SIG-M5 treated with dmso at 0.1 percent for 504 hours (cell line): Measurements from ENCODE around the gene TMEM196.
A peak's percentile ranks its signal among the peaks of the same experiment; 100 is the strongest.

Experiments used
- DNase-seq: peaks from one replicate; lab custom pipeline; 2025; ENCODE audit not compliant: unreplicated experiment; lab: John Stamatoyannopoulos, UW

The TMEM196 gene

DNA sequence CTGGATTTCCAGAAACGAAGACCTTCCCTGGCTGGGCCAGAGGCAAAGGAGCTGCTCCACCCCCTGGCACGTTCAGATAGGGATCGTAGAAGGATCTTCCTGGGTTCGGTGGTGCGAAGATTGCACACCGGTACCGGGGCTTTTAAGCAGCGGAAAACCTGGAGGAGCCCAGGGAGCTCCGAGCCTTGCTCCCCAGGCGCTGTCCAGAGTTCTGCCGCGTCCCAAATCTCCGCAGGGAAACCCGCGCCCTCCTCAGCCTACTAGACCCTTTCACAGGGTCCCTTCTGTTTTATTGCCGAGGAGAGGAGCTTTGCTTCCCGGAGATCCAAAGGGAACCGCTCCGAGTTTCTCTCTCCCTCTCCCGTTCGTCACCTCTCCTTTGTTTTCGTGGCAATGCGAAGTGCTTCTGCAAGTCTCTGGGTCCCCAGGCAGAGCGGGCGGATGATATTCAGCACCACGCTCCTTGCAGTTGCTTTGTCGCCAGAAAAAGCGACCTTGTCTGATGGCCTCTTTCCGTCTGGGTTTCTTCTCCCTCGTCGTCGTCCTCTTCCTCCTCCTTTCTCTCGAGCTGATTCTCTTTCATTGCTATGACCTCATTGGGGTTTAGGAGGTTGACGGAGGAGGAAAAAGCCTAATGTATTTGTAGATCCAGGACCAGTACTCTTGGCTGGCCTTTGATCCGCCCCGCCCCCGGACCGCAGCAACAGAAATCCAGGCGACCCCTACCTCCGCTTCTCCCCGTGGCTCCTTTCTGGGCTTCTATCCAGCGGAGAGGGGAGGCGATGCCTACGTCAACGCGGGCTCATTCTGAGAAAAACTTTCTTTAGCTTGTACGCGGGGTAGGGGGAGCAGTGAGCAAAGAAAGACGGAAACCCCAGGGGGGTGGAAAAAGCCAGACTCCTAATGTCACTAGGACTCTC is at the start of gene TMEM196:
Gene TMEM196 (minus strand): TSS at position 777 of the 920 bp plus-strand sequence. CDS start 921 bp downstream, outside the sequence.
- DNase-seq: no peak

DNA sequence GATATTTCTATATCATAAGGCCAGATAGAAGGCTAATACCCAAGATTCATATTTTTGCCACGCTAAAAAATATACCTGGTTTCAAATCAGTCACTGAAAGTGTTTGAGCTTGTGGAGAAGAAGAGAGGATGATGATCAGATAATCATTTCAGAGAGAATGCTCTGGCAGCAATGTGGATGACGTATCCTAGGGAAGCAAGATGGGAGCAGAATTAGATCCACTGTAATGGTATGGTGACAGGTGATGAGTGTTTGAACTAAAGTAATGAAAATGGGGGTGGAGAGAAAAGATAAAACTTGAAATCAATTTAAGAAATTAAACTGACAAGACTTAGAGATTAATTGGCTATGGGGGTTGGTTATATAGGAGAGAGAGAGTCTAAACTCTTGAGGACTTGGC is 42.7 kb upstream of the TMEM196 start:
- no peak for DNase-seq

DNA sequence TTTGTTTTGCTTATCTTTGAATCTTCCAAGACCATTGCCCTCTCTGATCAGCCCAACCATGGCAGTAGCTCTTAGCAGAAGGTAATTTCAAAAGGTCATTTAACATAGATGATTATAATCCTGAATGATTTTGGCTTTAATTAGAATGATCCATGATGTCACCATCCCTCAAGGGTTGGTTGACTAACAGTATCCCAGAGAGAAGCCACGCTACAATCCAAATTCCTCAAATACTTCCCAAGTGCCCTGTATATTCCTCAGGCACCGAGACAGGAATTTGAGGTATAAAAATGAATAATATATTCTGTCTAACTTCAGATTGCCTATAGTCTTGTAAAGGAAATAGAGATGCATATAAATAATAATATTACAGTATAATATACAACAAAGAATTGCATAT is 42.1 kb upstream of the TMEM196 start:
- DNase-seq: no peak

DNA sequence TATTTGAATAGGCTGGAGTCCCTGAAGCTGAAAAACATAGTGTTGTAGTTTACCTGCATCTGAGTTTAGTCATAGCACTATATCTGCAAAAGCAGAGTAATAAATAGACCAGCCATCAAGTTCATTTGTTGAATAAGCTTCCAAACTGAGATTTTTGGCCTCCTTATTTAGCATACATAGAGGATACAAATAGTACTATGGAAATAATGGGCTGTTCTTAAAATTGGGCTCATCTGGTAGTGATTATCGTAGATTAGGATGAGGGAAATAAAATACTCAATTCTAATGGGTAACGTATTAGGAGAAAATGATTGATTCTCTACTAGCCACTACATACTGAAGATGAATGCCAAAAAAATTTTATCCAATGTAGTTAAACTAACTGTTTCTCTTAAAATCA is 41.4 kb upstream of the TMEM196 start:
- no peak for DNase-seq

DNA sequence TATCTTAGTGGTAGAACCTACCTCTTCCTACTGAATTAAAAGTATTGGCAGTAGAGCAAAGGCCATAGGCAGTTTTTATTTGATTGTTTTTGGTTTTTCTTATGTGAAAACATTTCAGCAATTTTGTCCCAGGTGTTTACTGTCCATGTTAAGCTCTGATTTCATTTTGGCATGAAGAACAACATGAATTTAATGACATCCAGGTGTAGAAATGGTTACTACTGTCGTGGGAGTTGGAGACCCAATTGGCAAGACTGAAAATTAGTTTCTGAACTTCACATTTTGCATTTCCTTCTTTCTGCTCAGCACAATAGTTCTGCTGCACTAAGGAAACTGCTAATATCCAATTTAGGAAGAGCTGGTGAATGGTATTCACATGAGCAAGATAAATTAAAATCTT is 38.0 kb upstream of the TMEM196 start:
- no peak for DNase-seq

DNA sequence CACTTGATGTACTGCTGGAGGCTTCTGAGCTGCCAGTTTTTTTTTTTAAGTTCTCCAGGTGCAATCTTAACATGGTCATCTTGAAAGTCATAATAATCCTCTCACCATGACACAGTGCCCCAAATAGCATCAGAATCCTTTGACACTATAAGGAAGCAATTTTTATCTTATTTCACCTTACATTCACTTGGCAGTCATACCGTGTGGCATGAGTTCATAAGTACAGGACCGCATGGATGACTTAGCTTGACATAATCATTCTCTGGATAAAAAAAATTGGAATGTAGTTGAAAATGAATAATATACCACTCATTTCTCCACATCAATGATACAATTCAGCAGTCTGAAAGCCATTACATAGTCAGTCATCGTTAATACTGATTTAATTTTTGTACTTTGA is 25.6 kb upstream of the TMEM196 start:
- DNase-seq: no peak

DNA sequence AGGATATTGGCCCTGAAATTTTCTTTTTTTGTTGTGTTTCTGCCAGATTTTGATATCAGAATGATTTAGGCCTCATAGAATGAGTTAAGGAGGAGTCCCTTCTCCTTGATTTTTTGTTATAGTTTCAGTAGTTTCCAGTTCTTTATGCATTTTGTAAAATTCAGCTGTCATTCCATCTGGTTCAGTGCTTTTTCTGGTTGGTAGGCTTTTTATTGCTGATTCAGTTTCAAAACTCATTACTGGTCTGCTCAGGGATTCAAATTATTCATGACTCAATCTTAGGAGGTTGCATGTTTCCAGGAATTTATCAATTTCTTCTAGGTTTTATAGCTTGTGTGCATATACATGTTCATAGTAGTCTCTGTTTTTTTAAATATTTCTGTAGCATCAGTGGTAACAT is 10.1 kb upstream of the TMEM196 start:
- DNase-seq: no peak

DNA sequence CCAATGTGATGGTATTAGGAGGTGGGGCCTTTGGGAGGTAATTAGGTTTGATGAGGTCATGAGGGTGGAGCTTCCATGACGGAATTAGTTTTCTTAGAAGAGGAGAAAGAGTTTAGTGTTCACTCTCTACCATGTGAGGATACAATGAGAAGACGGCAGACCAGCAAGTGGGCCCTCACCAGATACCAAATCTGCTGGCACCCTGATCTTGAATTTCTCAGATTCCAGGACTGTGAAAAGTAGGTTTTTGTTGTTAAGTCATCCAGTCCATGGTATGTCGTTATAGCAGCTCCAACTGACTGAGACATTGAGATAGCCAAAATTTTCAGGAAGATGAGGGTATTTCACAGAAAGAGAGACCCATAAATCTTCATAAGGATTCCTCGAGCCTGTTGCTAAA is 3.6 kb upstream of the TMEM196 start:
- no peak for DNase-seq

DNA sequence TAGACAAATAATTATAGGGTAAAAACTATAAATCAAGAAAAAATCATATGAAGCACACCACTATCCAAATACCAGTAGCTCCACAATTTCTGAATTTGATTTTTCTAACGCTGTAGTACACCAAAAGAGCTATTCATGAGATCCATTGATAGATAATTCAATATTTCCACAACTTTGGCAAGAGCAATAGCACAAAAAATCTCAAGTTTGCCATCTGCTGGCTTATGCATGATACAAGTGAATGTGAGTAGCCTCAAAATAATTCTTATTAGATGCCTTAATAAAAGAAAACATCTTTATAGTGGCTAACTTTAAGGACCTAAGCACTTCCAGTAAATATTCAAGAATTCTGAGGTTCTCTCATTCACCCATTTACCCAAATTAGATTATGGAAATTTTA is 2.2 kb upstream of the TMEM196 start:
- peak; percentile 1 for DNase-seq

DNA sequence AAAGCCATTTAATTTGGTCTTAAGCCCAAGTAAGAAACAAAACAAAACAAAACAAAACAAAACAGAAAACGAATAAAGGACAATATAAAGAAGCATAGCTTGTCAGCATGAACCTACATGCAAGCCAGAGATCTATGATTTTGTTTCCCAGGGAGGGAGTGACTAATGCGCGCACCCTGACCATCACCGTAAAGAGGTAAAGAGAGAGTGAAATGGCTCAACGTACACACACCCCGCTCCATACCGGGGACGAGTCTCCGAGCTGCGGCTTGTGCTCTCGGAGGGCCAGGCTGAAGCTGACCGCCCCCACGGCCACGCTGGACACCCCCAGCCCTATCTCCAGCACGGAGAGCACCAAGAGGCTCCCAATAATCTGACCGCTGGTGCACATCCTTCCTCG is 1.1 kb downstream of the TMEM196 start:
- DNase-seq: no peak

DNA sequence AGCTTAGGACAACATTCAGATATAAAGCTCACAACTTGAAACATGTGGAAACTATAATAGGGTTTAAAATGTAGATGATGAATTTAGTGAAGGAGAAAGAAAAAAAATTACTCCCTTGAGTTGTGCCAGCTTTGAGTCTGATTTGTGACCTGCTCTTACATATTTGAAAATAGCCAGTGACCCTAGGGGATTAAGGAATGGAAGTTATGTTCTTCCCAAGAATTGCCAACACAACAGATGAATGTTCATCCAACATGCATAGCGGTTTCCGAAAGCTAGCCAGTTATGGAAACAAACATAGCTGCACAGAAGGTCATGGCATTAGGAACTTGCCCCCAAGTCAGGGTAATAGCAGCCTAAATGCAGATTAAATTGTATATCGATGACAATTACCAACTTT is 10.8 kb downstream of the TMEM196 start:
- DNase-seq: no peak

DNA sequence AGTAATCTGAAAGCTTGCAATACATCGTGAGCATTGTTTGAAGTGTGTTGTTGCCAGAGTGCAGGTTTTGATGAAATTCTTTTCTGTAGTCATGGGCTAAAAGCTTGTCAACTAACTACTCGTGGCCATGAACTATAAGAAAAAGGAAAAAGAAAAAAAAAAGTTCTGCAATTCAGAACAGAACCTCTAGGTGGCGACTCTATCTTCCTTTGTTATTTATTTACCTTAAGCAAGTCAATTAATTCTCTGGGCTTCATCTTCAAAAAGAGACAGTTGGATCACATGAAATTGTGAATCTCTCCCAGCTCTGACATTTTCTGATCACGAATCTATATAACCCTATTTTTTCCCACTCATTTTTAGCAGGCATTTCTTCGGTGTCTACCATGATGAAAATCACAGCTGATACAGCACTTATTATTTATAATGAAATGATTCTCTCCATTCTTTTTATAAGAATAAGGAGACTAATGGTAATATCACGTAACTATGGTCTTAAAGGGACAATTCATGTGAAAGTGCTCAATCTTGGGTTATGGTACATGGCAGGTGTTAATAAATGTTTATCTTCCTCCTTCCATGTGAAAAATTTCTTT is 18.8 kb downstream of the TMEM196 start:
- peak; percentile 28 for DNase-seq

DNA sequence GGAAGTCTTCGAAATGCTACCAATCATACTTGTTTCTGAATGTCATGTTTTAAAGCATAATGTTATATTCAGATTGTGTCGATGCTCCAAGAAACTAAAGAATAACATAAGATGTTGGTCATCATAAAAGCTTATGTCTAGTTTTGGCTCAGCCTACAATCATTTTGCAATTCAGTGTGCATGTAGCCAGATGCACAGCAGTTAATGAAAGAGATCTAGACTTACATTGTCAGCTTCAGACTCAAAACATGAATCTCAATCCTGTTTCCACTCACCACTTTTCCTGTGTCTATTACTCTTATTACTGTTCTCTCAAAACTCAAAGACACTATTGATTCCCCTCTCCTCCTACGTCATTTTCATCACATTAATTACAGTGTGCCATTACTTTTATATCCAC is 21.4 kb downstream of the TMEM196 start:
- DNase-seq: no peak

DNA sequence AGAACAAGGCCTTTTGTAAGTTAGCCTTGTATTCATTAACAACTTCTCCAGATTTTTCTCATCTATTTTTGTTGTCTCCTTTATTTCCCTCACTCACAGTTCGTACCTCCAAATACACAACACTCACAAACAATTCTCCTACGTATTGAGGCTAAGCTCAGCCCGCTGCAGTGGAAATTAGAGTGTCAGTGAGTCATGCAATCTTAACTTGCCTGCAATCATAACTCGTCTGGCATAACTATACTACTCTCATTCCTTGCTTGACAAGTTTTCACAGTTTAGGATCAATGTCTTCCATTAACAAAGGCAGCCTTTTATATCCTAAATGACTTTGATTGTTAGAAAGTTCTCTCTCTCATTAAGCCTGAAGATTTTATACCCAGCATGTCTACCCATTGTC is 23.8 kb downstream of the TMEM196 start:
- no peak for DNase-seq

DNA sequence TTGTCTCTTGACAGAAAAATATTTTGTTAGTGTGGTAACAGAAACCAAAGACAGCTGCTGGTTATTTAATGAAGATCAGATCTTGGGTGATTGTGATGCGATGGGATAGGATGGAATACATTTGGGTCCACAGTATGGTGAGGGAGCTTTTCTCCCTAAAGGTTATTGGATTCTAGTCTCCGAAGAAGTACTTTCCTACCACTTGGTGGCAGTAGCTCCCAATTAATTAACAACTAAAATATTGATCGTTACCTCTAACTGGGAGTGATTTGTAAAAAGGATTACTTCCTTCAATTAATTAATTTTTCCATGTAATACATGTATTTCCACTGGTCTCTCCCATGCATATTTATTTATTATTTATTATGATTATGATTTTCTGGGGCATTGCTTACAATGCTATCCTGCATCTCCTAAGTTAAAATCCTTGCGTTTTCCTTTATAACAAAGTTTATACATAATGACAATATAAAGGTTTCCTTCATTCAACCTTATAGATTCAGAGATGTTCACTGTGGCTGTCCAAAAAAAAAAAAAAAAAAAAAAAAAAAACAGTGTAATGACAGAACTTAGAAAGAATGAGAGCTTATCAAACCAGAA is 25.6 kb downstream of the TMEM196 start:
- DNase-seq: peak; percentile 42

DNA sequence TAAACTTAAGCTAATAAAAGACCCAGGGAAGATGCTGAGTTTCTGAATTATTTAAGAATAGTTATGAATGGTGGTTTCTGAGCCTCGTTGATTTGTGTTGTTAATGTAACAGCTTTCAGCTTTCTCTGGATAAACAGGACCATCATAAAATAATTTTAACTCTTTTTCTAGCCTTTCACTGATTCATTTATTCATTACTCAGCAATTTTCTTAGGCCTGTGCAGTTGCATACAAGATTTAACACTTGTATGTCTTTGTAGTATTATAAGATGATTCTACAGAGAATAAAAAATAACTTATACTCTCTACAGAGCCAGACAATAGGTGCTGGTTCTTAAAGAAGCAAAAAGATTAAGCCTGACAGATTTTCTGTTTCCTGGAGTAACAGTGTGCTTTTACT is 29.3 kb downstream of the TMEM196 start:
- DNase-seq: no peak

DNA sequence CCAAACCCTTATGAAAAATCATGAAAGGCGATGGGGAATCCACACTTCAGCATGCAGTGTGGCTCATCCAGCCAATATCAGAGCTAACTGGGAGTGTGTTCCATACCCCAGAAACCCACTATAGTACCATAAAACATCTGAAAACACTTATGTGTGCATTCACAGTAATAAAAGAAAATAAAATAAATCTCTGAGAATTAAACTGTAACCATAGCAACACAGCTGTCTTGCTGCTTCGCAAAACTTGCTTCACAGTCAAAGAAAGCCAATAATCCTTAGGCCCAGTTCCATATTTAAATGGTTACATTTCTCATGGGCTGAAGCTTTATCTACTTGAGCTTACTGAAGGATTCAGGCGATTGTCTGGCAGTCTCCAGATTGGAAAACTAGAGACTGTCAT is 44.7 kb downstream of the TMEM196 start:
- no peak for DNase-seq

DNA sequence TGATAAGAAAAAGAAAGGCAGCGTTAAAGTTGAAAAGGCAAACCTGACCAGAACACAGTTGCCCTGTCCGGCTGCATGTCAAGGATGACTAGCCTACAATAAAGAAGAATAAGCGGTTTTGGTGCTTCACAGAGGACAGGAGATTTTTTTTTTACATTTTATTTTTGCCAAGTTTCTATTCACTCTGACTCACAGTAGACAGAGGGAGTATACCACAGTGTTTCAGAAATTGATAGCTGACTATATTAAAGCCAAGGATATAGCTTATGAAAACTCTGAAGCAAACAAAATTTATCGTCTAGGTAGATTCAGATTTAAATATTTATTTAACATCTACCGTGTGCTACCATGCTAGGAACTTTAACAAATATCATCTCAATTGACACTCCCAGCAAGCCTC is 47.6 kb downstream of the TMEM196 start:
- DNase-seq: no peak

DNA sequence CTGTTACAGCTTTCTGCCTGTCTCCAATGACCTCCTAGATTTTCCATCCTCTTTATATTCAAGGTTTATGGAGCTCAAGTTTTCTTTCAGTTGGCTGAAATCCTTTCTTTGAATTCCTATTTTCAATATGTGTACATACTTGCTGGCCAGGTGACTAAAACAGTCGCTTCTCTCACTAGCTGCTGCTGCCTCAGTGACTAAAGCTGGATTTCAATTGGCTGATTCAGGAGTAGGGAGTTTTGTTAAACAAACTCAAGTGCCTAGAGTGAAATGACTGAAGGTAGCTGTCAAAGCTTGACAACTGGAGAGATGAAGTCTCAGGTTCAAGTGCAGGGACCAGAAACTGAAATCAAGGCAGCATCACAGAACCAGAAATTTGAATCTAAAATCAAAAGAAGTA is 57.9 kb downstream of the TMEM196 start:
- no peak for DNase-seq

DNA sequence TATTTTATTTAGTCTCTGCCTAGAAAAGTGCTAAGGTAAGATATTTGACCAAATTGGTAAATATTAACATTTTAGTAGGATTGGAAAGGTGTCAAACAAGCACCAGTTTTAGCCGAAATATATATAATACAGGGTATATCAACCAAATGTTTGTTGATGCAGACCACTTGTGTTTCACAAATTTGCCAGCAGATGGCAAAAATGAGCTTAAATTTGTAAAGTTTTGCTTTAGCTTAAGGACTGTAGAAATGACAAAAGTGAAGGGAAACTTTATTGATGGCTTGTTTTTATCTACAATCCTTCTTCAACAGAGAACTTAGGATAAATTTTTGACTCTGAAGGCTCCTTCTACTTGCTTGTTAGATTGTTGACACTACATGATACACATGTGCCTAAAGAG is 59.7 kb downstream of the TMEM196 start:
- DNase-seq: peak; percentile 11

DNA sequence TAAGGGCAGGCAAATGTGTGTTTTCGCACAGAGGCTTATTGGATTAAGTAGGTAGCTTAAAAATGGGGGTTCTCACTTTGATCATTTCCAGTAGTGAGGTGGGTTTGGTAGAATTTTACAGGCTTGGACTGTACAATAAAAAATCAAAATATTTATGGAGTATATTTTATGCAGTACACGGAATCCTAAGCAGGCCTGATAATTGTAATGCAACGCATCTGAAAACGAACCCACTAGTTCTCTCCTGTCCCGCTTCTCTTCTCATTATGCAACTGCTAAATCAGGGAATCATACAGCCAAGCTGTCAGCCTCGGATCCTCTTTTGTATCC is 64.2 kb downstream of the TMEM196 start:
- no peak for DNase-seq
